ENCODE results near the gene RSAD2. TPM values are rescaled to one million over a fixed set of nuclear protein-coding genes. Genes with fewer than 3 reads are reported as not detected.

RSAD2 gene
- 1 to 10 TPM; 2.2 to 6.8 TPM for total RNA-seq

GRCh38 chr2:6877402-6878304 is at the start of gene RSAD2:
RSAD2 (plus strand) TSS chr2:6877777; CDS start chr2:6877801, 24 bp downstream.
- Mint-ChIP-seq H3K27ac (peak within 1 kb of the TSS; percentile 69 to 80), H3K36me3 (peaks cover 6% of the 10 kb centered on the region), H3K27me3 (peaks cover 0 to 2% of the 10 kb centered on the region in 2 donors), H3K4me1 (ENCODE audit: low read depth in 2 of 2) (peaks cover 30 to 53% of the 10 kb centered on the region in 2 donors), H3K9me3 (peaks cover 3% of the 10 kb centered on the region), H3K4me3 (peak within 1 kb of the TSS; percentile 83)
- ATAC-seq = peak; percentile 94
- DNase-seq (ENCODE audit: low spot score) = no peak

GRCh38 chr2:6828299-6828584 is 49.3 kb upstream of the RSAD2 start:
- ATAC-seq (no peak), DNase-seq (ENCODE audit: low spot score) (no peak)
- peaks cover 16% of the 10 kb centered on the region for H3K9me3 Mint-ChIP-seq
- H3K36me3 Mint-ChIP-seq = peaks cover 23% of the 10 kb centered on the region
- H3K27me3 Mint-ChIP-seq = no peaks in the 10 kb centered on the region
- no peak overlapping the region for H3K4me3 Mint-ChIP-seq
- H3K27ac Mint-ChIP-seq = no peak overlapping the region
- peaks cover 12 to 17% of the 10 kb centered on the region in 2 donors for H3K4me1 Mint-ChIP-seq (ENCODE audit: low read depth in 2 of 2)

- H3K9me3 Mint-ChIP-seq = peaks cover 17% of the 10 kb centered on the region
- H3K27ac Mint-ChIP-seq = peak overlapping the region in 1 of 2 donors; percentile 18
- DNase-seq (ENCODE audit: low spot score) (no peak), ATAC-seq (no peak)
- peaks cover 39% of the 10 kb centered on the region for H3K36me3 Mint-ChIP-seq
- no peaks in the 10 kb centered on the region for H3K27me3 Mint-ChIP-seq
- H3K4me3 Mint-ChIP-seq = no peak overlapping the region
- H3K4me1 Mint-ChIP-seq (ENCODE audit: low read depth in 2 of 2) = peaks cover 14 to 16% of the 10 kb centered on the region in 2 donors
These were observed 46.3 kb upstream of the RSAD2 start for GRCh38 chr2:6831229-6831628.

- DNase-seq (ENCODE audit: low spot score) = no peak
- Mint-ChIP-seq H3K27ac (peak overlapping the region; percentile 84 to 94), H3K36me3 (peaks cover 39% of the 10 kb centered on the region), H3K4me1 (ENCODE audit: low read depth in 2 of 2) (peaks cover 9 to 10% of the 10 kb centered on the region in 2 donors), H3K9me3 (peaks cover 17% of the 10 kb centered on the region), H3K27me3 (no peaks in the 10 kb centered on the region), H3K4me3 (peak overlapping the region; percentile 58)
- ATAC-seq = peak in 1 of 2 donors; percentile 72
These were observed 44.8 kb upstream of the RSAD2 start for GRCh38 chr2:6832596-6833299.

- Mint-ChIP-seq H3K27ac (peak overlapping the region; percentile 84 to 94), H3K36me3 (peaks cover 39% of the 10 kb centered on the region), H3K27me3 (no peaks in the 10 kb centered on the region), H3K4me3 (peak overlapping the region; percentile 58), H3K9me3 (peaks cover 17% of the 10 kb centered on the region), H3K4me1 (ENCODE audit: low read depth in 2 of 2) (peaks cover 9 to 10% of the 10 kb centered on the region in 2 donors)
- DNase-seq (ENCODE audit: low spot score) (no peak), ATAC-seq (no peak)
These were observed 44.3 kb upstream of the RSAD2 start for GRCh38 chr2:6833300-6833604.

- Mint-ChIP-seq H3K4me3 (peak overlapping the region; percentile 1), H3K4me1 (ENCODE audit: low read depth in 2 of 2) (peaks cover 9 to 10% of the 10 kb centered on the region in 2 donors), H3K27ac (peak overlapping the region; percentile 21 to 37), H3K9me3 (peaks cover 17% of the 10 kb centered on the region), H3K27me3 (no peaks in the 10 kb centered on the region), H3K36me3 (peaks cover 39% of the 10 kb centered on the region)
- DNase-seq (ENCODE audit: low spot score) (no peak), ATAC-seq (no peak)
These were observed 43.4 kb upstream of the RSAD2 start for GRCh38 chr2:6834163-6834562.

GRCh38 chr2:6835467-6835866 is 42.1 kb upstream of the RSAD2 start:
- H3K4me3 Mint-ChIP-seq = no peak overlapping the region
- H3K9me3 Mint-ChIP-seq = peaks cover 16% of the 10 kb centered on the region
- H3K36me3 Mint-ChIP-seq = peaks cover 42% of the 10 kb centered on the region
- DNase-seq (ENCODE audit: low spot score) (no peak), ATAC-seq (no peak)
- peak overlapping the region in 1 of 2 donors; percentile 6 for H3K27ac Mint-ChIP-seq
- peaks cover 9 to 10% of the 10 kb centered on the region in 2 donors for H3K4me1 Mint-ChIP-seq (ENCODE audit: low read depth in 2 of 2)
- H3K27me3 Mint-ChIP-seq = no peaks in the 10 kb centered on the region

GRCh38 chr2:6838673-6839319 is 38.8 kb upstream of the RSAD2 start:
- Mint-ChIP-seq H3K36me3 (peaks cover 34% of the 10 kb centered on the region), H3K27me3 (no peaks in the 10 kb centered on the region), H3K9me3 (no peaks in the 10 kb centered on the region), H3K4me3 (no peak overlapping the region), H3K27ac (no peak overlapping the region), H3K4me1 (ENCODE audit: low read depth in 2 of 2) (peaks cover 0 to 3% of the 10 kb centered on the region in 2 donors)
- ATAC-seq = no peak
- no peak for DNase-seq (ENCODE audit: low spot score)

- no peaks in the 10 kb centered on the region for H3K27me3 Mint-ChIP-seq
- H3K27ac Mint-ChIP-seq = no peak overlapping the region
- H3K4me3 Mint-ChIP-seq = no peak overlapping the region
- peaks cover 41% of the 10 kb centered on the region for H3K36me3 Mint-ChIP-seq
- H3K9me3 Mint-ChIP-seq = peaks cover 11% of the 10 kb centered on the region
- ATAC-seq = no peak
- H3K4me1 Mint-ChIP-seq (ENCODE audit: low read depth in 2 of 2) = no peaks in the 10 kb centered on the region
- DNase-seq (ENCODE audit: low spot score) = no peak
These were observed 35.9 kb upstream of the RSAD2 start for GRCh38 chr2:6841537-6842287.

GRCh38 chr2:6845312-6845711 is 32.3 kb upstream of the RSAD2 start:
- H3K27ac Mint-ChIP-seq = no peak overlapping the region
- peaks cover 61% of the 10 kb centered on the region for H3K36me3 Mint-ChIP-seq
- no peak overlapping the region for H3K4me3 Mint-ChIP-seq
- ATAC-seq (no peak), DNase-seq (ENCODE audit: low spot score) (no peak)
- no peaks in the 10 kb centered on the region for H3K27me3 Mint-ChIP-seq
- H3K4me1 Mint-ChIP-seq (ENCODE audit: low read depth in 2 of 2) = peaks cover 6 to 10% of the 10 kb centered on the region in 2 donors
- H3K9me3 Mint-ChIP-seq = peaks cover 19% of the 10 kb centered on the region

- ATAC-seq (no peak), DNase-seq (ENCODE audit: low spot score) (no peak)
- Mint-ChIP-seq H3K9me3 (peaks cover 19% of the 10 kb centered on the region), H3K27me3 (no peaks in the 10 kb centered on the region), H3K4me3 (no peak overlapping the region), H3K36me3 (peaks cover 59% of the 10 kb centered on the region), H3K4me1 (ENCODE audit: low read depth in 2 of 2) (peaks cover 12 to 14% of the 10 kb centered on the region in 2 donors), H3K27ac (no peak overlapping the region)
These were observed 31.7 kb upstream of the RSAD2 start for GRCh38 chr2:6845903-6846302.

GRCh38 chr2:6846540-6846939 is 31.0 kb upstream of the RSAD2 start:
- H3K4me3 Mint-ChIP-seq = no peak overlapping the region
- no peak overlapping the region for H3K27ac Mint-ChIP-seq

GRCh38 chr2:6846967-6847681 is 30.5 kb upstream of the RSAD2 start:
- Mint-ChIP-seq H3K36me3 (peaks cover 59% of the 10 kb centered on the region), H3K9me3 (peaks cover 19% of the 10 kb centered on the region)

More at GRCh38 chr2:6846540-6846939, 31.0 kb upstream of the RSAD2 start:
- ATAC-seq (no peak), DNase-seq (ENCODE audit: low spot score) (no peak)
- H3K4me1 Mint-ChIP-seq (ENCODE audit: low read depth in 2 of 2) = peaks cover 12 to 14% of the 10 kb centered on the region in 2 donors
- peaks cover 59% of the 10 kb centered on the region for H3K36me3 Mint-ChIP-seq
- peaks cover 19% of the 10 kb centered on the region for H3K9me3 Mint-ChIP-seq
- H3K27me3 Mint-ChIP-seq = no peaks in the 10 kb centered on the region

More at GRCh38 chr2:6846967-6847681, 30.5 kb upstream of the RSAD2 start:
- Mint-ChIP-seq H3K27ac (no peak overlapping the region), H3K4me1 (ENCODE audit: low read depth in 2 of 2) (peaks cover 12 to 15% of the 10 kb centered on the region in 2 donors), H3K27me3 (no peaks in the 10 kb centered on the region), H3K4me3 (no peak overlapping the region)
- ATAC-seq (no peak), DNase-seq (ENCODE audit: low spot score) (no peak)

All from natural killer cell treated with Interleukin-12 subunit alpha and Interleukin-12 subunit beta and Interleukin-15 and Interleukin-18, amount 100 ng/mL, for 72 hours (primary cell).